HepG2 (cell line): ENCODE measurements around the gene CDIP1.

Source experiments
- CBFB ChIP-seq: sonication (generic); formaldehyde crosslinking; IDR thresholded peaks from 2 replicates; pipeline ENCODE4 v1.4.0; 2020; ENCODE audit warnings: missing genetic modification reagents
- KDM5A ChIP-seq: fragments of 200-600 bp; sonication (generic); IDR thresholded peaks from 2 replicates; pipeline ENCODE4 v1.7.0; 2018; ENCODE audit warnings: antibody characterized with exemption, mild to moderate bottlenecking, low read length, borderline replicate concordance
- KLF12 ChIP-seq: sonication (generic); formaldehyde crosslinking; IDR thresholded peaks from 2 replicates; pipeline ENCODE4 v1.4.0; 2020; ENCODE audit warnings: missing genetic modification reagents, borderline replicate concordance
- NPAS2 ChIP-seq: sonication (generic); formaldehyde crosslinking; IDR thresholded peaks from 2 replicates; pipeline ENCODE4 v1.8.0; 2022; ENCODE audit warnings: mild to moderate bottlenecking, missing genetic modification reagents, borderline replicate concordance
- ZNF709 ChIP-seq: sonication (generic); formaldehyde crosslinking; IDR thresholded peaks from 2 replicates; pipeline ENCODE4 v1.5.0; 2020; ENCODE audit warnings: mild to moderate bottlenecking, missing genetic modification reagents
- TF ChIP-seq, protein P1 (sequence below): sonication (generic); formaldehyde crosslinking; IDR thresholded peaks from 2 replicates; pipeline ENCODE4 v1.5.0; 2020; ENCODE audit warnings: missing genetic modification reagents

DNA sequence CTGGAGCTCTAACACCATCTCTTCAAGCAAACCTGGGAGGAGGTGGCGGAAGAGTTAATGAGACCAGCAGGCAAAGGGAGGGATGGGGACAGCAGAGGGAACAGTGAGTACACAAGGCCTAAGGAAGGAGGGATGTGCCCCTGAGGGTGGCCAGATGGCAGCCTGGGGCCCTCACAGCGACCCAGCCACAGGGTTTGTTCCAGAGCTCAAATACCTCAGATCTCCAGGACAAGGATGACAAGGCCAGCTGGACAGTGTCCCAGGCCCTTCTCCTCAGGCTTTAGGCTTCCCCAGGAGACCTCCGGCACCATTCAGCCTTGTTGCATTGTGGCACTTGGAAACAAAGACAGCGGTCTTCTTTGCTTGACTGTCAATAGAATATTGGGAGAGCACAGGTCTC, 14.9 kb downstream of the CDIP1 start:
- TF ChIP-seq KDM5A = no peak
- TF ChIP-seq, protein P1, sequence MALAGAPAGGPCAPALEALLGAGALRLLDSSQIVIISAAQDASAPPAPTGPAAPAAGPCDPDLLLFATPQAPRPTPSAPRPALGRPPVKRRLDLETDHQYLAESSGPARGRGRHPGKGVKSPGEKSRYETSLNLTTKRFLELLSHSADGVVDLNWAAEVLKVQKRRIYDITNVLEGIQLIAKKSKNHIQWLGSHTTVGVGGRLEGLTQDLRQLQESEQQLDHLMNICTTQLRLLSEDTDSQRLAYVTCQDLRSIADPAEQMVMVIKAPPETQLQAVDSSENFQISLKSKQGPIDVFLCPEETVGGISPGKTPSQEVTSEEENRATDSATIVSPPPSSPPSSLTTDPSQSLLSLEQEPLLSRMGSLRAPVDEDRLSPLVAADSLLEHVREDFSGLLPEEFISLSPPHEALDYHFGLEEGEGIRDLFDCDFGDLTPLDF (CRISPR knock-in tag) = no peak
- no peak for TF ChIP-seq NPAS2 (CRISPR knock-in tag)
- no peak for TF ChIP-seq KLF12 (CRISPR knock-in tag)
- no peak for TF ChIP-seq CBFB
- no peak for TF ChIP-seq ZNF709 (CRISPR knock-in tag)
